ENCODE data around the gene NAIP.
A peak's percentile ranks its signal among the peaks of the same experiment; 100 is the strongest.
"Not testable (repeated sequence)": the region's sequence is repeated elsewhere in the genome, so short reads cannot be mapped to it uniquely, and the experiment has no call there.

NAIP gene

DNA sequence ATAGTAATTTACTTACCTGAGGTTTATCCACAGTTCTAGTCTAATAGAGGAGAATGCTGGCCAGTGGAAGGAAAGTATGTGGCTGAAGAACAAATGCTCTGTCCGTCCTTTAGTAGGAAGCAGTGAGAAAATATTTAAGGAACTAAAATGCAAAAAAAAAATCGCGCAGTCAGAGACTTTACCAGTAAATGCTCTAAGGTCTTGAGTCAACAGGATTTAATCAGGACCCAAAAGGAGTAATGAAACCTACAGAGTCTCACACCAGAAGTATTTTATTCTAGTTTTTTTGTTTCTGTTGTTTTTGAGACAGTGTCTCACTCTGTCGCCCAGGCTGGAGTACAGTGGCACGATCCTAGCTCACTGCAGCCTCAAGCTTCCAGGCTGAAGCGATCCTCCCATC lies 4.5 kb downstream of the NAIP start:
- not testable (repeated sequence) for H3K4me1 ChIP-seq (ENCODE audit: insufficient read depth, low read length, severe bottlenecking); H2AFZ ChIP-seq (ENCODE audit: low read length); H3K4me2 ChIP-seq (ENCODE audit: low read length); H3K9ac ChIP-seq (ENCODE audit: low read length); H3K27ac ChIP-seq (ENCODE audit: low read depth, low read length, poor library complexity, severe bottlenecking); H3K9me3 ChIP-seq (ENCODE audit: low read length); H3K9me2 ChIP-seq (ENCODE audit: low read depth, low read length); H3K79me2 ChIP-seq (ENCODE audit: insufficient read depth, low read length); H3F3A ChIP-seq (ENCODE audit: insufficient read depth, low read length); H3K27me3 ChIP-seq (ENCODE audit: insufficient read depth, low read length); H3K36me3 ChIP-seq (ENCODE audit: insufficient read depth, low read length); H3K4me3 ChIP-seq (ENCODE audit: low read depth, low read length, poor library complexity, severe bottlenecking); H4K20me1 ChIP-seq (ENCODE audit: insufficient read depth, low read length)

DNA sequence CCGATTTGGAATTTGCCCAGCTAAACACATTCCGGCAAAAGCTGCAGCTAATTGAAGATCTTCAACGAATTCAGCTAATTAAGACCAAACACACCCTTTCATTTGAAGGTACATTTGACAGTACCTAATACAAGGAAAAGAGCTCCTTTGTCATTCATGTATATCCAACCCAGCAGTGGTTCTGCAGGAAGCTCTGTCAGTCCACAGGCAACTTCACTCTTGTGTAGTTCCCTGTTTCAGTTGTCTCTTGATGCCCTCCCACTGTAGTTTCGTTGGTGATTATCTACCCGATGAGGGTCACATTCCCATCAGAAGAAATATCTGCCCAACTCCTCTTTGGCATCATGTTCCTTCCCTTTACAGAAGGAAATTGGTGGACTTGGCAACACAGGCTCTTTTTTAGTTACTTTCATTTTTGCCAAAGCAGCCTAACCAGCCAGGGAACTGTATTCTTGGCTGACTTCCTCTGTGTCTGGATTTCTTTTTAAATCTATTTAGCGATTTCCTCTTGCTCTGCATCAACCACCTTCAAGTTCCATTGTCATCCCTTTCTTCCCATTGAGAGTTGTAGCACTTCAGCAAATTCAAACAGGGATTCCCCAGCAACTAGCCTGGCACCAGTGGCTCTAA lies 6.6 kb downstream of the NAIP start:
- H3F3A ChIP-seq (ENCODE audit: insufficient read depth, low read length); H3K4me2 ChIP-seq (ENCODE audit: low read length); H3K79me2 ChIP-seq (ENCODE audit: insufficient read depth, low read length); H3K9me3 ChIP-seq (ENCODE audit: low read length); H2AFZ ChIP-seq (ENCODE audit: low read length); H4K20me1 ChIP-seq (ENCODE audit: insufficient read depth, low read length); H3K9ac ChIP-seq (ENCODE audit: low read length); H3K9me2 ChIP-seq (ENCODE audit: low read depth, low read length); H3K27me3 ChIP-seq (ENCODE audit: insufficient read depth, low read length); H3K27ac ChIP-seq (ENCODE audit: low read depth, low read length, poor library complexity, severe bottlenecking); H3K36me3 ChIP-seq (ENCODE audit: insufficient read depth, low read length); H3K4me1 ChIP-seq (ENCODE audit: insufficient read depth, low read length, severe bottlenecking); H3K4me3 ChIP-seq (ENCODE audit: low read depth, low read length, poor library complexity, severe bottlenecking): not testable (repeated sequence)

GRCh38 chr5:71014176-71014575 lies 11.0 kb downstream of the NAIP start:
- Histone ChIP-seq H2AFZ (ENCODE audit: low read length) (no peak overlapping the region), H3K4me1 (ENCODE audit: insufficient read depth, low read length, severe bottlenecking) (no peaks in the 10 kb centered on the region), H3K4me3 (ENCODE audit: low read depth, low read length, poor library complexity, severe bottlenecking) (no peak overlapping the region), H3K79me2 (ENCODE audit: insufficient read depth, low read length) (no peaks in the 10 kb centered on the region), H3F3A (ENCODE audit: insufficient read depth, low read length) (no peaks in the 10 kb centered on the region), H3K4me2 (ENCODE audit: low read length) (no peak overlapping the region), H3K9me3 (ENCODE audit: low read length) (no peaks in the 10 kb centered on the region), H3K9ac (ENCODE audit: low read length) (no peak overlapping the region), H4K20me1 (ENCODE audit: insufficient read depth, low read length) (no peaks in the 10 kb centered on the region), H3K27me3 (ENCODE audit: insufficient read depth, low read length) (no peaks in the 10 kb centered on the region), H3K9me2 (ENCODE audit: low read depth, low read length) (no peaks in the 10 kb centered on the region), H3K36me3 (ENCODE audit: insufficient read depth, low read length) (no peaks in the 10 kb centered on the region; the same call in 1 of the 2 replicates), H3K27ac (ENCODE audit: low read depth, low read length, poor library complexity, severe bottlenecking) (no peak overlapping the region)
- no peak for TF ChIP-seq EZH2 (IDR thresholded peaks at IDR 0.05; ENCODE audit: borderline replicate concordance, low read length)
- no peak for TF ChIP-seq CTCF (IDR thresholded peaks at IDR 0.05; ENCODE audit: low read length)

GRCh38 chr5:71013575-71013974 lies 11.6 kb downstream of the NAIP start:
- Histone ChIP-seq H3K9me2 (ENCODE audit: low read depth, low read length) (no peaks in the 10 kb centered on the region), H3K36me3 (ENCODE audit: insufficient read depth, low read length) (no peaks in the 10 kb centered on the region; the same call in 1 of the 2 replicates), H3F3A (ENCODE audit: insufficient read depth, low read length) (no peaks in the 10 kb centered on the region), H3K9me3 (ENCODE audit: low read length) (no peaks in the 10 kb centered on the region), H4K20me1 (ENCODE audit: insufficient read depth, low read length) (no peaks in the 10 kb centered on the region), H3K27me3 (ENCODE audit: insufficient read depth, low read length) (no peaks in the 10 kb centered on the region), H3K4me3 (ENCODE audit: low read depth, low read length, poor library complexity, severe bottlenecking) (no peak overlapping the region), H3K79me2 (ENCODE audit: insufficient read depth, low read length) (no peaks in the 10 kb centered on the region), H2AFZ (ENCODE audit: low read length) (no peak overlapping the region), H3K9ac (ENCODE audit: low read length) (no peak overlapping the region), H3K27ac (ENCODE audit: low read depth, low read length, poor library complexity, severe bottlenecking) (no peak overlapping the region), H3K4me2 (ENCODE audit: low read length) (no peak overlapping the region), H3K4me1 (ENCODE audit: insufficient read depth, low read length, severe bottlenecking) (no peaks in the 10 kb centered on the region)
- no peak for TF ChIP-seq EZH2 (IDR thresholded peaks at IDR 0.05; ENCODE audit: borderline replicate concordance, low read length)
- TF ChIP-seq CTCF (IDR thresholded peaks at IDR 0.05; ENCODE audit: low read length), result peak; percentile 7; the same call in 1 of the 2 replicates
